ENCODE results near the gene HCFC1.
"Not testable (repeated sequence)": the region's sequence is repeated elsewhere in the genome, so short reads cannot be mapped to it uniquely, and the experiment has no call there.

HCFC1 gene

DNA sequence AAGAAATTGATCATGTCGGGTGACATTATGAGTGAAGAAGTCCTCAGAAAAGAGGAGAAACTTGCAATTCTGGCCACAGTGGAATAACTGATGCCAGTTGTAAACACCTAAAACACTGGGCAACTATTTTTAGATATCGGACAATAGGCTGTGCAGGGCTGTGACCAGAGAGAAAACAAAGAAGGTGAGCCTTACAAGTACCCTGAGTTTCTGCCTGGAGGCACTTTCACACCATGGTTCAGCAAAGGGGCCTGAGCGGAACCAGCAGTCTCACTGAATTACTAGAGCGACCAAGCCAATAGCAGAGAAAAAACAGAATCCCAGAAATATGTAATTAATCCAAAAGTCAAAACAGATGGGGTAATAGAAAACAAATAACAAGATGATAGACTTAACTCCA is 36.9 kb upstream of the HCFC1 start:
- DNase-seq (ENCODE audit: low spot score) = no peak

DNA sequence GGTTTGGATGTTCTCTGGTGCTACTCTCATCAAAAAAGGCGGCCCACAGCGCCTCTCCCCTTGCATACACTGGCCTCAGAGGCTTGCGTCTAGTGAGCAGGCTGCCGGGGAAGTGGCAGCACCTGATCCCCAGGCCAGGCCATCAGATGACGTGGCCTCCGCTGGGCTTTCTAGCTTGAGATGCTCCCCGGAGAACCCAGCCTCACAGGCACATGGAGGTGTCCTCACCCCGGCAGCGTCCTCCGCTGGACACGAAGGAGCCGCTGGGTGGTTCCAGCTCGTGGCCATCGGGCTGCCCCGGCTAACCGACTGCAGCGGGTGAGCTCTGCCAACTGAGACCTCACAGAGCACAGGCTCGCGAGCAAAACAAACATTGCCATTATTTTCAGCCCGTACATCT is 35.3 kb upstream of the HCFC1 start:
- DNase-seq (ENCODE audit: low spot score) = no peak

DNA sequence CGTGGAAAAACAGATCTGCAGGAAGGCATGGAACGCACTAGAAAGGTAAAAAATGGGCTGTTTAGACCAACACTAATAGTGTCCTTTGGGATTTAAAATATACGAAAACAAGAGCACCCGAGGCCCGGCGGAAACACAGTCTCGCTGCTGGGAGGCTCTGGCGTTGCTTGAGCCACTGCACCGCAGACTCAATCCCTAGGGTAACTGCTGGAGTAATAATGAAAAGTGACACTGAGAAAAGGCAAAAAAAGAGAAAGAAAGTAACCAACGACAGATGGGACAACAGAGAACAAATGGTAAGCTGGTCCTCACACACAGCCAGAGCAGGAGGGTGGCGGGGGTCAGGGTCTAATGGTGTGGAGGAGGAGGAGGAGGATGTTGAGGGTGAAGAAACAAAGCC is 32.7 kb upstream of the HCFC1 start:
- no peak for DNase-seq (ENCODE audit: low spot score)

DNA sequence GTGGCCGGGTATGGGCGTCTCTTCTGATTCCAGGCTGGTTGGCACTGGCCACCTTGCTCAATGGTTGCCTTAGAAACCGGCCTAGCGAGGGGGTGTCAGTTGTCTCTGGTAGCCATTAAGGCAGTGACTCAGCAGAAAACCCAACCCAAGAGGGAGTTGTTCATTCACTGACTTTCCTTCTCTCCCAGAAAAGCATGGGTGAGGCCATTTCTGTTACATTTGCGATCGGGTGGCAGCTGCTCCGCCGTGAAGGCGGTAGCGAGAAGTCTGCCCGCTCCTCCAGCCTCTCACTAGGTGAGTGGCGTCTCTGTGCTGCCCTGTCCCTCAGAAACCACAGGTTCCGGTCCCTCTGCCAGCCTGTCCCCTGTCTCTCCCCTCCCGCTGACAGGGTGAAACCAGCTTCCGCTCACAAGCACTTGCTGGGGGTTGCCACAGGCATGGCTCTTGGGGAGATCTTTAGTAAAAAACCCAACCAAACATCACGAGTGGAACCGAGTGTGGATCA is 30.6 kb upstream of the HCFC1 start:
- DNase-seq (ENCODE audit: low spot score) = peak; percentile 60

DNA sequence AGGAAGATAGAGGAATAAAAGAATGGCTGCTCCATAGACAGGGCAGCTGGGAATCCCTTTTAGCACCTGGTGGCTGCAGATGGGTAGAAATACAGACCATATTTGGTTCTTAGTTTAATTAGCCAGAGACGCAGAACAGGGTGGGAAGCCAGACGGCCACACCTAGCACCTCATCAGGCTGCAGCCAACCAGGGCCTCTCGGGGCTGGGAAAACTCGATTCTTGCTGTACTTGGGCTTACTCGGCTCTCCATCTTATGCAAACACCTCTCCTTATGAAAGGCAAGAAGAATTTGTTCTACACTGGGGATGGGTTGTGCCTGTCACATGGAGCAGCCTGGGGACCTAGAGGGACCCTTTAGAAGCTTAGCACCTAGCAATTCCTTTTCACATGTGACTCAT is 28.4 kb upstream of the HCFC1 start:
- no peak for DNase-seq (ENCODE audit: low spot score)

DNA sequence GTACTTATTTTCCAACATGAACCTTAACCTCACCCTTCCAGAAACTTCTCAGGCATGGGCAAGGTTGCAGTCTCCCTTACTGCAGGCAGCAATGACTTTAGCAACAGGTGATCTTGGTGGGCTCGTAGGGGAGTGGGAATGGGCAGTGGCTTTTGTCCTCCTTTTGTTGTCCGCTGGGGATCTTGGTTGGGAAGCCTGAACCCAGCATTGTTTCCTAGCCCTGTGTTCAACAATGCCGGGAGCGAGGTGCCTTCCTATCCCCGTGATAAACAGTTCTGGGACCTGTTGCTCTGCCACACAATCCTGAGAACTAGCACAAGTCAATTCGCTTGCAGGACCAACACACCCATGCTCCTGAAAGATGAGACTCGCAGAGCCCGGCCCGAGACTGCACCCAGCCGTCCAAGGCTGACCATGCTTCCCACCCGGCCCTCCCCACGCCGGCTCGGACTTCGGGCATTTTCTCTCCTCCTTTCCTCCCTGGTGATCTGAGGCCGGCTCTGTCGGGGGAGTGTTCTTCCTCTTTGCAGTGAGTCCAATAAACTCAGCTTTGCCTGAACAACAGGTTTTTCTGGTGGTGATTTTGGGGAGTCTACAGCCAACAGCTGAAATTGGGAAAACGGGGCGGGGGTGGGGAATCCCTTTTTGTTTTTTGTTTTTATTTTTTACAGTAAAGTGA is 27.9 kb upstream of the HCFC1 start:
- DNase-seq (ENCODE audit: low spot score) = no peak

DNA sequence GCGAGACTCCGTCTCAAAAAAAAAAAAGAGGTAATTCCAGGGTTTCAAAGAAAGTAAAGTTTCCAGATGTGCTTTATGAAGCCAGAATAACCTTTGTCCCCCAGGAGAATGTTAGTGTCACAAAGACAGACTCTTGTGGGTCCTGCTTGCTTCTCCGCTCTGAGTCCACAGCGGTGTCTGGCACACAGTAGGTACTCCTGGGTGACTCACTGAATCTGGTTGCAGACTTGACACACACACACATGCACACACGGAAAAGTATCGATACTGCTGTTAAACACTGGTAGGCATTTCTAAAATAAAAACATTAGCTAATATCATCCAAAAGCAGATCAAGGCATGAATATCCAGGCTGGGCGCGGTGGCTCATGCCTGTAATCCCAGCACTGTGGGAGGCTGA is 23.9 kb upstream of the HCFC1 start:
- DNase-seq (ENCODE audit: low spot score) = no peak

DNA sequence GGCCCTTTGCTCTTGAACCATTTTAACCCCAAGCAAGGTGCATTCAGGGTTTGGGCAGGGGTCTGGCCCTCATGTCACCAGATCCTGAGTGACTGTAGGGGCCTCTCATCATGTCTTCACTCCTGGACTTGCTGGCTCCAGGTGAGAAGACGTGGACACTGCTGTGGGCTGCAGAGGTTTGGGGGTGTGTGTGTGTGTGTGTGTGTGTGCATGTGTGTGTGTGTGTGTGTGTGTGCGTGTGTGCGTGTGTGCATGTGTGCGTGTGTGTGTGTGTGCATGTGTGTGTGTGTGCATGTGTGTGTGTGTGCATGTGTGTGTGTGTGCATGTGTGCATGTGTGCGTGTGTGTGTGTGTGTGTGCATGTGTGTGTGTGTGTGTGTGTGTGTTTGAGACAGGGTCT is 22.8 kb upstream of the HCFC1 start:
- not testable (repeated sequence) for DNase-seq (ENCODE audit: low spot score)

DNA sequence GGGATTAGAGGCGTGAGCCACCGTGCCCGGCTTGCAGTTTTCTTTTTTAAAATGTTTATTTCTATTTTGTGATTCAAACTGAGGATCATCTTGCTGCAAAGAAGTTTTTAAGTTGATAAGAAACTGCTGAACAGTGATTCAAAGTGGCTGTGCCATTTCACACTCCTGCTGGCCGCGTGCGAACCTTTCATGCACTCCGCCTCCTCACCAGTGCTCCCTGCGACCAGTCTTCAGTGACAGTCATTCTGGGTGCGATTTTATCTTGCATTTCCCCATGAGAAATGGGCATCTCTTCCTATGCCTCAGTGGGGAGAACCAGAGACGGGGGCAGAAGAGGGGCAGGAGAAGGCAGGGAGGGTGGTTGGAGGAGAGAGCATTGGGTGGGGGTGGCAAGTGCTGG is 22.4 kb upstream of the HCFC1 start:
- DNase-seq (ENCODE audit: low spot score) = no peak

DNA sequence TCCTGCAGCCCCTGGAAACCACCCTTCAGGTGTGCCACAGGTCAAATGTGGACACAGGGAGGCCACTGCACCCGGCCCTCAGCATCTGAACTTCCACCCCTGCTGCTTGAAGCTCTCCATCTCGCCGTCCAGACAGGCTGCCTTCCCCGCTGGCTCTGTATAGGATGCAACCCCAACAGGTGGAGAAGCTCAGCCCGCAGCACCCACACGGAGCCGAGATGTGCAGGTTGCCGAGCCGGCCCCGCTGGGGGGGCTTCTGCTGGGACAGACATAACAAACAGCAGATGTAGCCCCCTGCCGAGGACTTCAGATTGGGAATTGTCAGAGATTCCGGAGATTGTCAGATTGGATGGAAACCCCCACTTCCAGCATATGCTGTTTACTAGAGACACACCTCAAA is 21.5 kb upstream of the HCFC1 start:
- DNase-seq (ENCODE audit: low spot score) = no peak

DNA sequence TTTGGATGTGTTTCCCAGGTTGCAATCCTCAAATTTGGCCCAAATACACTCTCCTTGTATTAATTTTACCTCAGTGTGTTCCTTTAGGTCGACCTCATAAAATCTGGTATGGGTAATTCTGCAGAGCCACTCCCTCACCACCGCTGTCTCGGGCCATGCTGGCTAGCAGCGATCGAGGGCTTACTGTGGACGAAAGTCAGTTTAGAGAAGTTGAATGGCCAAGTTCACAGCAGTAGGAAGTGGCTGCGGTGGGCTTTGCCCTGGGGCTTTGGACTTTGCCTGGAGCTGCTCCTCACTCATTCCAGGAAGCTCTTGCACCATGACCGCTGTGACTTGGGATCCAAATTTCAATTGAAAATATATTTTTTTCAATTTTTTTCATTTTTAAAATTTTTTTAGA is 20.6 kb upstream of the HCFC1 start:
- no peak for DNase-seq (ENCODE audit: low spot score)

DNA sequence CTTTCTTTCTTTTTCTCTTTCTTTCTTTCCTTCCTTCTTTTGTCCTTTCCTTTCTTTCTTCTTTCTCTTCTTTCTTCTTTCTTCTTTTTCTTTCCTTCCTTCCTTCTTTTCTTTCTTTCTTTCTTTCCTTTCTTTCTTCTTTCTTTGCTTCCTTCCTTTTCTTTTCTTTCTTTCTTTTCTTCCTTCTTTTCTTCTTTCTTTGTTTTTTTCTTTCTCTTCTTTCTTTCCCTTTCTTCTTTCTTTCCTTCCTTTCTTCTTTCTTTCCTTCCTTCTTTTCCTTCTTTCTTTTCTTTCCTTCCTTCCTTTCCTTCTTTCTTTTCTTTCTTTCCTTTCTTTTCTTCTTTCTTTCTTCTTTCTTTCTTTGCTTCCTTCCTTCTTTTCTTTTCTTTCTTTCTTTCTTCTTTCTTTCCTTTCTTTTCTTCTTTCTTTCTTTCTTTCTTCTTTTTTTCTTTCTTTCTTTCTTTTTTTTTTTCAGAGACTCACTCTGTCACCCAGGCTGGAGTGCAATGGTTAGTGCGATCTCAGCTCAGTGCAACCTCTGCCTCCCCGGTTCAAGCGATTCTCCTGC is 19.5 kb upstream of the HCFC1 start:
- DNase-seq (ENCODE audit: low spot score) = no peak

DNA sequence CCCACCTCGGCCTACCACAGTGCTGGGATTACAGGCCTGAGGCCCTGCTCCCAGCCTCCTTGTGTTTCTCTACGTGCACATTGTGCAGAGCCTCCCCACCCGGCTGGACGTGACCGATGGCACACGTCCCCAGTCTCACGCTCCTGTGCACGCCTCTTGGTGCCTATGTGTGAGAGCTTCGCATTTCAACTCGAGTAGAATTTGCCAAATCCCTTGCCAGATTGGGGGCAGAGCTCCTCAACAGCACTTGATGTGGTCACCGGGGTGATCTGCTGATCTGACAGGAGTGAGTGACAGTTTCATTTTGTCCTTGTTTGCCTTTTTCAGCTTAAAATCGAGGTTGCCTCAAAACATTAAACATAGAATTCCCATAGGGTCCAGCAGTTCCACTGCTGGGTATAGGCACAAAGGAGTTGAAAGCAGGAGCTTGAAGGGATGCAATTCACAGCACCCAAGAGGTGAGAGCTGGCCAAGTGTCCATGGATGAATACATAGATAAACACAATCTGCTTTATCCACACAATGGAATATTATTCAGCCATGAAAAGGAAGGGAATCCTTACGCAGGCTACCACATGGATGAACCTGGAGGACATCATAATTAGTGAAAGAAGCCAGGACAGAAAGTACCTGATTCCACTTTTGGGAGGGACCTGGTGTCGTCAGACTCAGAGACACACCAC is 18.5 kb upstream of the HCFC1 start:
- no peak for DNase-seq (ENCODE audit: low spot score)

DNA sequence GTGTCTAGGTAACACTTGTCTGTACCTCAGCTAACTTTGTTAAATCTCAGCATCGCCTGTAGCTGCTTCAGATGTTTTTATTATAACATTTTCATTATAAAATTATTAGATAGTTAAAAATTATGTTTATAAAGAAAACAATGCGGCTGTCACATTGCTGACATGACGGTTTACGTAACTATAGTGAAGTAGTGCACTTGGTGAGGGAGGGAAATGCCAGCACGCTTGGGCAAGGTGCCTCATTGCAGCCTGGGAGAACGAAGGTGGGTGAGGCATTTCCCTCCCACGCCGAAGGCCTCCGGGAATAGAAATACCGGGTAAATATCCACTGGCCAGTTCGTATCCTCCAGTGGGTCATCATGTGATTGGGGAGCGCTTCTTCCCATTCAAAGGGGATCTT is 16.9 kb upstream of the HCFC1 start:
- no peak for DNase-seq (ENCODE audit: low spot score)

DNA sequence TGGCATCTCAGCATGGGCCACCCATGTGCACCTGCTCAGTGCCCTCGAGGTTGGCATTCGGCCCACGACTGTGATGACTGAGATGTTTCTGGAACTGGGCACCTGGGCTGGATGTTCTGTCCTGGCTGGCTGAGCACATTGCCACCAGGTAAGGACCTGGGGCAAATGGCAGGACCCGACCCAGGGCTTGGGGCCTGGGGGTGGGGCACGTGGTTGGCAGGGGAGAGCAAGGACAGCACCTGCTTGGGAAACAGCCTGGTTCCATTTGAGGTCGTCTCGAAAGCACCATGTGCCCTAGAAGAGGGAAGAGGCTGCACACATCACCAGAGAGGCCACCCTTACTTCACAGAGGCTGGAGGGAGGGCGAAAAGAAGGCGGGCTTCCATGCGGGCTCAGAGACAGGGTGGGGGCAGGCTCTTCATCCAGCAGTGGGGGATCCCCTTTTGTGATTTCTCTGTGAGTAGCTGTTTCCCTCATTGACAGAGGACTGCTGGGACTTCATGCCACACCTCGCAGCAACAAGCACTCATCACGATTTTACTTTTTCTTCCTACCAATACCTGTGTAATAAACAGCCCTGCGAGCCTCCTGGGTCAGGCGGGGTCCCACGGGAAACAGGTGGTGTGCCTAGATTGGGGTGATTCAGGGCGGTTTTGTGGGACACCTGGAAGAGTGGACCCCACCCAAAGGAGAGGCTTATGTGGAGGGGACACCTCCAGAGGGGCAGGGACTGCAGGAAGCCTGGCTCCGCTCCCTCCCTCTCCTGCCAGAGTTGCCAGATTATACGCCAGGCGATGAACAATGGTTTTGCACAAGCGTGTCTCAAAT is 12.9 kb upstream of the HCFC1 start:
- DNase-seq (ENCODE audit: low spot score) = no peak

DNA sequence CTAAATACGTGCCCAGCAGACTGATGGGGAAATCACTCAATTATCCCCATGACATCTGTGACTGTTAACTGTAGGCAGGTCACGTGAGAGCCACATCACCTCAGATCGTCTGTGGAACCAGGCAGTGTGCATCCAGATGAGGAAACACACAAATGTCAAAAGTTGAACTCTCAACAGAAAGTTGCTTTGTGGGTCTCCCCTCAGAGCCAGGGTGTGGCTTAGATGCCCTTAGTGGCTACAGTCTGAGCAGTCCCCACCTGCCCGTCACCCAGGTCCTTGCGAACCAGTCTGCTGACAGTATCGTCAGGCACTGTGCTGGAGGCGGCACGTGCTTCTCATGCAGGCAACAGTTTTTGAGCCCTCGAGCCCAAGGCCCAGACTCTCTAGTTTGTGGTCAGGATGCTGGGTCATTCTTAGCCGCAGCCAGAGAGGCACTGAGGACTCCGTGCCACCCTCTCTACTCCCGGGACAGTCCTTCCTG is 11.7 kb upstream of the HCFC1 start:
- DNase-seq (ENCODE audit: low spot score) = no peak

DNA sequence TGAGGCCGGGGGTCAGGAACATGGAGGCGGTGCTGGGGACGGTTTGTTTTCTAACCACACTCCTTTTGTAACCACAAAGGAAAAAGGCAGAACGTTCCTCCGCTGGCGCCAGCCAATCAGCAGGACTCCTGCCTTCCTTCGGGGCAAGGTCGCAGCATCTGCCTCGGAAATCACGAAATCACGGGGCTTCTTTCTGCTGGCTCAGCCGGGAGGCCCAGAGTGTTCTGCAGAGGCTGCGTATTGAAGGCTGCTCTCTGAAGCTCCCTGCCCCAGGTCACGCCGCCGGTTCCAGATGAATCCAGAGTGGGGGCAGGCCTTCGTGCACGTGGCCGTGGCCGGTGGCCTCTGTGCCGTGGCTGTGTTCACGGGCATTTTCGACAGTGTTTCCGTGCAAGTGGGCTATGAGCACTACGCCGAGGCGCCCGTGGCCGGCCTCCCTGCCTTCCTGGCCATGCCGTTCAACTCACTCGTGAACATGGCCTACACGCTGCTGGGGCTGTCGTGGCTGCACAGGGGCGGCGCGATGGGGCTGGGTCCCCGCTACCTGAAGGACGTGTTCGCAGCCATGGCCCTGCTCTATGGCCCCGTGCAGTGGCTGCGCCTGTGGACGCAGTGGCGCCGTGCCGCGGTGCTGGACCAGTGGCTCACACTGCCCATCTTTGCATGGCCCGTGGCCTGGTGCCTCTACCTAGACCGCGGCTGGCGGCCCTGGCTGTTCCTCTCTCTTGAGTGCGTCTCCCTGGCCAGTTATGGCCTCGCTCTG is 10.3 kb upstream of the HCFC1 start:
- DNase-seq (ENCODE audit: low spot score) = no peak

DNA sequence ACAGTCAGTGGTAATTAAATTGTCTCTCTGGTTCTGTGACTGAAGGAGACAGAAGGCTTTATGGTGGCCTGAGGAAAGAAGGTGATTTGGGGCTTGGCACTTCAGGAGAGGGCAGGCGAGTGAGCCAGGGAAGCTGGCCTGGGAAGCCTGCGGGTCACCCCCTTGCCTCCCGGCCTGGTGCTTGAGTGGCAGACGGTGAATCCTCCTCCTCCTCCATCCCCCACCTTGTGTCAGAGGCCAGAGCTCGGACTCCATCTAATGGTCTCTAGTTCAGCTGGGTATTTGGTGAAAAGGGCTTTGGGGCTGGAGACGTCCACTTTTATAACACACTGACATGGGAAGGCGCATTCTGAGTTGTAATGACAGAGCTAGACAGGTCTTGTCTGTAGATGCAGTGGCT is 9.6 kb upstream of the HCFC1 start:
- no peak for DNase-seq (ENCODE audit: low spot score)

DNA sequence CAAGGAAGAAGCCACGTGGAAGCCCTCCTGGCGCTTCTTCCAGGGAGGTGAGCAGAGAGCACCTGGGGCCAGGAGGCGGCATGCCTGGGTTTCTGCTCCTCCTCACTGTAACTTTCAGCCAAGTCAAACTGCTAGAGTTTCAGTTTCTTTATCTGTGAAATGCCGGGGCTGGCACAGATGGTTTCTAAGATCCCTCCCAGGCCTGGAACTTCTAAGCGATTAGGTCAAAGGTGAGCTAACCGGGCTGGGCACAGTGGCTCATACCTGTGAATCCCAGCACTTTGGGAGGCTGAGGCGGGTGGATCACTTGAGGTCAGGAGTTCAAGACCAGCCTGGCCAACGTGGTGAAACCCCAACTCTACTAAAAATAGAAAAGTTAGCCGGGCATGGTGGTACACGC is 8.8 kb upstream of the HCFC1 start:
- not testable (repeated sequence) for DNase-seq (ENCODE audit: low spot score)

DNA sequence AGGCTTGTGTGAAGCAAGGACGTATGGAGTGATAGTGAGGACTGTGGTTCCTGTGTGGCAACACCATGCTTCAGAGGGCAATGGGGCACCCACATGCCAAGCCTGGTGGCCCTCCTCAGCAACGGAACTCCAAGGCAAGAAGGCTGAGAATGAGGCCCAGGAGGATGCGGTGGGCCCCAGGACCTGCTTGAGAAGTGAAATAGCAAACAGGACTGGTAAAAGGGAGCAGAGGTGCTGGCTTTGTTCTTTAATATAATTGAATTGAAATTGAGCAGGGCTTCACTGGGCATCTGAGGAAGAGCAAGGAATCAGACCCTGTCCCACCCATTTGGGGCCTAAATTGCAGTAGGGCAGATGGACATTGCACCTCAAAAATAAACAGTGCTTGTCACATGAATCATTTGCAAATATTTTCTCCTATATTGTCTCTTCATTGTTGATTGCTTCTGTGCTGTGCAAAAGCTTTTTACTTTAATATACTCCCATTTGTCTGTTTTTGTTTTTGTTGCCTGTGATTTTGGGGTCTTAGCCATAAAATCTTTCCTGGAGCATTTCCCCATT is 3.2 kb upstream of the HCFC1 start:
- DNase-seq (ENCODE audit: low spot score) = no peak

DNA sequence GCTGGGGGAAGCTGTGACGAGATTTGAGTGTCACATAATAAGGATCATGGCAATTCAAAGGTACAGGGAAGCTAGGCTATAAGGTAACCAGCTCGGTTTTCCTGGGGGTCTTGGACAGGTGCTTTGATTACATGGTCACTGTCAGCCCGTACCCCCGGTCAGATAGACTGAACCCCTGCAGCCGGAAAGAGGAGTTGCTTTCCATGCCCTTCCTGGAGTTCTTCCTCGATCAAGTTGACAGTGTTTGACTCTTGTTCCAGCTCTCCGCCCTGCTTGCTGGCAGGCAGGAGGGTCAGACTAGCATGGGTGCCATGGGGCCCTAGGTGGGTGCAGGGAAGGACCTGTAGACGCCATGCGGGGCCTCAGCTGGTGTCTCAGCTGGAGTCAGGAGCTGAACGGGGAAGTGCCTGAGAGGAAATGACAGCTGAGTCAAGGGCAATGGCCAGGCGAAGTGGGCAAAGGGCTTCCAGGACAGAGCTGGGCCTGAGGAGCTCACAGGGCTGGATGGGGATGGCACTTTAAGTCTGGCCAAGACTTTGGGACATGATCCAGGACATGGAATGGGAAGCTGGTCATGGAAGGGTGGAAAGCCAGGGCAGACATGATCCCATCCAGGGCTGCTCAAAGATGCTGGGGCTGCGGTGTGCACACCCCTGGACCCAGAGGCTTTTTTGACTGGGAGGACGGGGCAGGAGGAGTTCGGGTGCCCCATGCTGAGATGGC is 2.5 kb upstream of the HCFC1 start:
- DNase-seq (ENCODE audit: low spot score) = no peak

Measured in AG08396 (cell line).